Measurements from ENCODE around the gene SATB1.

DNA sequence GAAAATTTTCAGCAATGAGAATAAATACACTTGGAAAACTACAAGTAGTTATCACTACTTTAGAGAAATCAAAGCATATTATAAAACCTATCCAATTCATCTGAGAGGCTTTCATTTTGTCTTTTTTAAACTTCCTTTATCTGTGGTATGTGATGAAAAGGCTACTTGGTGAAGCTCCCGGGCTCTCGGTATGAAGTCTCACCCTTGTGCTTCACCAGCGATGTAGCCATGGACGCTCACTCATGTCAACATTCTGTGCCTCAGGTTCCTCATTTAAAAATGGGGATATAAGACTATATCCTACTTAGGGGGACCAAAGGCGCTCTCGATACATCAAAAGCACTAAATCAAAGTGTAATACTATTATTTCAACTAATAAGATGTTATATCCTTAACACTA, 14.9 kb downstream of the SATB1 start:
- TF ChIP-seq HDAC6 (IDR thresholded peaks at IDR 0.05; ENCODE audit: low read depth, low read length) (no peak), EZH2 (IDR thresholded peaks at IDR 0.05; ENCODE audit: low read depth, low read length, severe bottlenecking) (no peak), EP300 (IDR thresholded peaks at IDR 0.05; ENCODE audit: borderline replicate concordance in 1 of 2, low read depth in 2 of 2, low read length in 2 of 2) (no peak), POLR2A (IDR thresholded peaks at IDR 0.05; ENCODE audit: control extremely low read depth in 1 of 2, low read depth in 2 of 2, low read length in 2 of 2) (no peak), POLR2AphosphoS5 (IDR thresholded peaks at IDR 0.05; ENCODE audit: low read depth, low read length) (no peak), SP1 (IDR thresholded peaks at IDR 0.05; ENCODE audit: low read depth, low read length) (no peak), TAF1 (IDR thresholded peaks at IDR 0.05; ENCODE audit: low read depth, low read length) (no peak), JUND (IDR thresholded peaks at IDR 0.05; ENCODE audit: low read length) (no peak), SAP30 (IDR thresholded peaks at IDR 0.05; ENCODE audit: insufficient read depth, insufficient replicate concordance, low read length) (no peak)
- TF ChIP-seq, protein P1, sequence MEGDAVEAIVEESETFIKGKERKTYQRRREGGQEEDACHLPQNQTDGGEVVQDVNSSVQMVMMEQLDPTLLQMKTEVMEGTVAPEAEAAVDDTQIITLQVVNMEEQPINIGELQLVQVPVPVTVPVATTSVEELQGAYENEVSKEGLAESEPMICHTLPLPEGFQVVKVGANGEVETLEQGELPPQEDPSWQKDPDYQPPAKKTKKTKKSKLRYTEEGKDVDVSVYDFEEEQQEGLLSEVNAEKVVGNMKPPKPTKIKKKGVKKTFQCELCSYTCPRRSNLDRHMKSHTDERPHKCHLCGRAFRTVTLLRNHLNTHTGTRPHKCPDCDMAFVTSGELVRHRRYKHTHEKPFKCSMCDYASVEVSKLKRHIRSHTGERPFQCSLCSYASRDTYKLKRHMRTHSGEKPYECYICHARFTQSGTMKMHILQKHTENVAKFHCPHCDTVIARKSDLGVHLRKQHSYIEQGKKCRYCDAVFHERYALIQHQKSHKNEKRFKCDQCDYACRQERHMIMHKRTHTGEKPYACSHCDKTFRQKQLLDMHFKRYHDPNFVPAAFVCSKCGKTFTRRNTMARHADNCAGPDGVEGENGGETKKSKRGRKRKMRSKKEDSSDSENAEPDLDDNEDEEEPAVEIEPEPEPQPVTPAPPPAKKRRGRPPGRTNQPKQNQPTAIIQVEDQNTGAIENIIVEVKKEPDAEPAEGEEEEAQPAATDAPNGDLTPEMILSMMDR (IDR thresholded peaks at IDR 0.05; ENCODE audit: control extremely low read depth in 1 of 3, insufficient read depth in 1 of 3, low read depth in 1 of 3, low read length in 3 of 3), result no peak

Data from H1 (cell line).